ENCODE results near the gene DNAJC30. TPM values are rescaled to one million over a fixed set of nuclear protein-coding genes. Genes with fewer than 3 reads are reported as not detected.

The DNAJC30 gene
- total and polyA plus RNA-seq, 10 of the 15 experiments (the other 5 are each of a cell fraction or from before 2014, with no cell fraction given), result 2.1 to 19.0 (median 7.9) TPM

GRCh38 chr7:73635428-73636200 is 47.6 kb downstream of the DNAJC30 start (continued):
- TF ChIP-seq CBX3 (IDR thresholded peaks at IDR 0.05; ENCODE audit: borderline replicate concordance, low read depth) (no peak), FOXM1 (IDR thresholded peaks at IDR 0.05; ENCODE audit: low read depth, low read length) (no peak)

- Histone ChIP-seq H3K9ac (ENCODE audit: control insufficient read depth, insufficient read depth, low read length) (no peak overlapping the region), H2AFZ (ENCODE audit: control insufficient read depth, low read depth, low read length) (no peak overlapping the region), H3K27me3 (replicated peaks in 1 of 2; ENCODE audit: control insufficient read depth in 2 of 2, insufficient read depth in 2 of 2, low read length in 1 of 2) (peaks cover 0 to 1% of the 10 kb centered on the region in 2 experiments; a peak in 1 of 4 replicates), H3K9me3 (replicated peaks; ENCODE audit: control insufficient read depth, insufficient read depth, low read length) (no peaks in the 10 kb centered on the region), H3K79me2 (ENCODE audit: control insufficient read depth, insufficient read depth, low read length) (no peaks in the 10 kb centered on the region), H3K4me1 (ENCODE audit: control insufficient read depth, insufficient read depth, low read length) (no peaks in the 10 kb centered on the region), H3K36me3 (ENCODE audit: control insufficient read depth in 2 of 2, insufficient read depth in 2 of 2, low read length in 1 of 2) (no peaks in the 10 kb centered on the region), H3K27ac (ENCODE audit: control insufficient read depth, insufficient read depth) (no peak overlapping the region), H3K4me2 (ENCODE audit: control insufficient read depth, insufficient read depth) (no peak overlapping the region), H4K20me1 (ENCODE audit: control insufficient read depth, insufficient read depth) (no peaks in the 10 kb centered on the region), H3K4me3 (no peak overlapping the region)
- FAIRE-seq, result no peak
- 55% methylated on average over 8 of the region's 8 CpGs for WGBS (ENCODE audit: insufficient coverage, insufficient replicate concordance, low lambda C conversion rate, missing lambda C conversion rate)
- ChIA-PET SMC1A (ENCODE audit: uncharacterized antibody, unreplicated experiment) (no interaction called here), RAD21 (ENCODE audit: unreplicated experiment) (no interaction called here), CTCF (interaction anchor here (1.0 kb wide), 1 partner anchor 91 kb away, joined by 4 read pairs; no protein-coding TSS in a partner anchor), POLR2A (interaction anchor here (0.6 kb wide), 1 partner anchor 9 kb away, joined by 5 read pairs; no protein-coding TSS in a partner anchor)
- no TSS peak for BruUV-seq (replicated peaks)
- no peak for DNase-seq (ENCODE audit: low read depth, low spot score)
- TF ChIP-seq CHD2 (IDR thresholded peaks at IDR 0.05; ENCODE audit: borderline replicate concordance, low read depth, low read length) (no peak), HDAC6 (IDR thresholded peaks at IDR 0.05; ENCODE audit: unreplicated experiment) (no peak), CBFB (IDR thresholded peaks at IDR 0.05; ENCODE audit: low read depth) (no peak), NFYB (IDR thresholded peaks at IDR 0.05; ENCODE audit: insufficient read depth, low read depth, low read length) (no peak), BACH1 (IDR thresholded peaks at IDR 0.05; ENCODE audit: borderline replicate concordance) (no peak), SPI1 (IDR thresholded peaks at IDR 0.05; ENCODE audit: borderline replicate concordance, insufficient read depth, low read depth, low read length) (no peak), FOXK2 (IDR thresholded peaks at IDR 0.05) (no peak), NR2C2 (IDR thresholded peaks at IDR 0.05; ENCODE audit: borderline replicate concordance, control insufficient read depth, insufficient read length, low read depth) (no peak)
- in situ Hi-C loops (cut with MboI), result no loop called here
- ATAC-seq, result no peak
- intact Hi-C loops (cut with micrococcal nuclease; ENCODE audit: unreplicated experiment), result no loop called here
Observed at GRCh38 chr7:73633844-73634243, 49.4 kb downstream of the DNAJC30 start.
